Body of pancreas (tissue), 4 donors: ENCODE results near the gene SOHLH1.

ENCODE experiments used
- CTCF ChIP-seq, 7 experiments: fragments of 450-650 bp in 4 of 7; fragments of 200-600 bp in 3 of 7; sonication (generic) in 3 of 7; IDR thresholded peaks; one replicate each; pipeline ENCODE4 v1.5.1; 2016 to 2019; ENCODE audit warnings: antibody characterized with exemption in 7 of 7
- POLR2A ChIP-seq, 3 donors: fragments of 450-650 bp; IDR thresholded peaks; one replicate each; pipeline ENCODE4 v1.6.1; 2016; ENCODE audit warnings: antibody characterized with exemption in 3 of 3, mild to moderate bottlenecking in 2 of 3

- no peak for TF ChIP-seq CTCF (IDR thresholded peaks at IDR 0.05)
- TF ChIP-seq POLR2A (IDR thresholded peaks at IDR 0.05) = no peak
These were observed 44.0 kb downstream of the SOHLH1 start for GRCh38 chr9:135655317-135655716.
